Esophagus muscularis mucosa (tissue), 4 donors: ENCODE data around the gene BCL11B. TPM values are rescaled to one million over a fixed set of nuclear protein-coding genes. Genes with fewer than 3 reads are reported as not detected.

Experiments
- DNase-seq: peaks from one replicate; pipeline ENCODE4 v3.0.0-alpha.2; 2017; ENCODE audit errors: extremely low spot score
- H3K27ac ChIP-seq, 4 donors: fragments of 200-600 bp; sonication (generic); replicated peaks in 1 of 4; 1 replicate in 3 of 4; 2 replicates in 1 of 4; pipeline ENCODE4 v1.5.1; 2016 to 2019; ENCODE audit warnings: mild to moderate bottlenecking in 1 of 4
- H3K27me3 ChIP-seq, 4 donors: fragments of 200-600 bp; sonication (generic); one replicate each; pipeline versions ENCODE4 v1.5.1 to v1.6.0; 2016 to 2019
- H3K36me3 ChIP-seq, 4 donors: fragments of 200-600 bp; sonication (generic); one replicate each; pipeline ENCODE4 v1.5.1; 2016 to 2019
- H3K4me1 ChIP-seq, 4 donors: fragments of 200-600 bp; sonication (generic); one replicate each; pipeline ENCODE4 v1.5.1; 2016 to 2019
- H3K4me3 ChIP-seq, 4 donors: fragments of 200-600 bp; sonication (generic); 1 replicate in 2 of 4; 2 replicates in 2 of 4; pipeline ENCODE4 v1.5.1; 2016 to 2019; ENCODE audit warnings: mild to moderate bottlenecking in 4 of 4, moderate library complexity in 1 of 4
- H3K9me3 ChIP-seq, 4 donors: fragments of 200-600 bp; sonication (generic); 1 replicate in 3 of 4; 2 replicates in 1 of 4; pipeline ENCODE4 v1.5.1; 2016 to 2019
- EP300 ChIP-seq: sonication (generic); formaldehyde crosslinking; IDR thresholded peaks from one replicate; pipeline ENCODE4 v1.6.1; 2017; ENCODE audit warnings: antibody characterized with exemption
- POLR2A ChIP-seq: fragments of 450-650 bp; IDR thresholded peaks from one replicate; pipeline ENCODE4 v1.6.1; 2017; ENCODE audit warnings: antibody characterized with exemption, moderate library complexity, mild to moderate bottlenecking, low read depth
- POLR2AphosphoS5 ChIP-seq, 2 donors: sonication (generic); formaldehyde crosslinking; IDR thresholded peaks; one replicate each; pipeline ENCODE4 v1.6.1; 2017; ENCODE audit warnings: antibody characterized with exemption in 2 of 2
- WGBS: methylation state at CpG from one replicate; pipeline ENCODE4 v1.1.5; 2018; 5-methylcytosine and 5-hydroxymethylcytosine counted together
- intact Hi-C: fragments of 100-400 bp; cut with DNase I; formaldehyde crosslinking; loops from one replicate; pipeline ENCODE4 v1.15.1; 2023
- total RNA-seq, 4 donors: library from RNA; depleted of rRNA; stranded (reverse); fragments of >200 nt; gene quantifications; one replicate each; pipeline versions ENCODE4 v1.1.0 to v1.2.1, GENCODE V29; 2016
- TF ChIP-seq, protein P1 (sequence below), 3 experiments: fragments of 200-600 bp in 2 of 3; fragments of 450-650 bp in 1 of 3; sonication (generic) in 2 of 3; IDR thresholded peaks; one replicate each; pipeline ENCODE4 v1.5.1; 2017 to 2019; ENCODE audit warnings: antibody characterized with exemption in 3 of 3, mild to moderate bottlenecking in 2 of 3, moderate library complexity in 1 of 3

Gene BCL11B
- total RNA-seq, 4 donors from 2014 or later = 0.34 to 0.65 (median 0.46) TPM

DNA sequence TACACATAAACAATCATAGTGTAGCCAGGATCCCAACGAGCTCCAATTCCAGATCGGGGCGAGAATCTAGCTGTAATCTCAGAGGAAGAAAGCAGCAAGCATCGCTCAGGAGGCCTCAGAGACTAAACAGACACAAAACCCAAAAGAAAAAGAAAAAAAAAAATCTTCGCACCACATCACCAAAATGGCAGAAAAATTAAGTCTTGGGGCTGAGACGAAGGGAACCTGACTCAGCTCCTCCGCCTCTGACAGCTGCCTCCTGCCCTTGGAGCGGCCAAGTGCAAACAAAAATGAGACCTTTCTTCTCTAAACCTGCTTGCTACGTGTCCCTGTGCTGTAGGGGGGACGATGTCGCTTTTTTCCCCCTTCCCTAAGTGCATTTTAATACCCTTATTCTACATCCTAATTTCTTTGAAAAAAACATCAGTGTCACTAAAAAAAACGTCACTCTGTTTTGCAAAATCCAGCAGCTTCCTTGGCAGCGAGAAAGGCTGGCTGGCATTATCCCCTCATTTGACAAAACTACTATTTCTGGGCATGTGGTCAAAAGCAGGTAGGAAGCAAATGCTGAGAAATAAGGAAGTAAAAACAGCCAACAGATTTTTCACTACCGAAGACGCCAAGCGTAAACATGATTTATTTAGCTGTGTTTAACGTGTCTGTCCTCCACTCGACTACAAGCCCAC is 30.5 kb downstream of the BCL11B start:
- WGBS = 58% methylated on average over 18 of the region's 18 CpGs
- TF ChIP-seq, protein P1, sequence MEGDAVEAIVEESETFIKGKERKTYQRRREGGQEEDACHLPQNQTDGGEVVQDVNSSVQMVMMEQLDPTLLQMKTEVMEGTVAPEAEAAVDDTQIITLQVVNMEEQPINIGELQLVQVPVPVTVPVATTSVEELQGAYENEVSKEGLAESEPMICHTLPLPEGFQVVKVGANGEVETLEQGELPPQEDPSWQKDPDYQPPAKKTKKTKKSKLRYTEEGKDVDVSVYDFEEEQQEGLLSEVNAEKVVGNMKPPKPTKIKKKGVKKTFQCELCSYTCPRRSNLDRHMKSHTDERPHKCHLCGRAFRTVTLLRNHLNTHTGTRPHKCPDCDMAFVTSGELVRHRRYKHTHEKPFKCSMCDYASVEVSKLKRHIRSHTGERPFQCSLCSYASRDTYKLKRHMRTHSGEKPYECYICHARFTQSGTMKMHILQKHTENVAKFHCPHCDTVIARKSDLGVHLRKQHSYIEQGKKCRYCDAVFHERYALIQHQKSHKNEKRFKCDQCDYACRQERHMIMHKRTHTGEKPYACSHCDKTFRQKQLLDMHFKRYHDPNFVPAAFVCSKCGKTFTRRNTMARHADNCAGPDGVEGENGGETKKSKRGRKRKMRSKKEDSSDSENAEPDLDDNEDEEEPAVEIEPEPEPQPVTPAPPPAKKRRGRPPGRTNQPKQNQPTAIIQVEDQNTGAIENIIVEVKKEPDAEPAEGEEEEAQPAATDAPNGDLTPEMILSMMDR (IDR thresholded peaks at IDR 0.05) = no peak
- TF ChIP-seq POLR2AphosphoS5 (IDR thresholded peaks at IDR 0.05) (no peak), EP300 (no peak), POLR2A (no peak)
- Histone ChIP-seq H3K4me1 (peaks cover 5 to 11% (median 10%) of the 10 kb centered on the region in 4 donors), H3K9me3 (peaks cover 0 to 3% (median 0%) of the 10 kb centered on the region in 4 donors), H3K27me3 (peaks cover 0 to 48% (median 6%) of the 10 kb centered on the region in 4 donors), H3K4me3 (no peak overlapping the region), H3K36me3 (no peaks in the 10 kb centered on the region), H3K27ac (no peak overlapping the region)
- DNase-seq = no peak
- intact Hi-C loops = no loop called here

DNA sequence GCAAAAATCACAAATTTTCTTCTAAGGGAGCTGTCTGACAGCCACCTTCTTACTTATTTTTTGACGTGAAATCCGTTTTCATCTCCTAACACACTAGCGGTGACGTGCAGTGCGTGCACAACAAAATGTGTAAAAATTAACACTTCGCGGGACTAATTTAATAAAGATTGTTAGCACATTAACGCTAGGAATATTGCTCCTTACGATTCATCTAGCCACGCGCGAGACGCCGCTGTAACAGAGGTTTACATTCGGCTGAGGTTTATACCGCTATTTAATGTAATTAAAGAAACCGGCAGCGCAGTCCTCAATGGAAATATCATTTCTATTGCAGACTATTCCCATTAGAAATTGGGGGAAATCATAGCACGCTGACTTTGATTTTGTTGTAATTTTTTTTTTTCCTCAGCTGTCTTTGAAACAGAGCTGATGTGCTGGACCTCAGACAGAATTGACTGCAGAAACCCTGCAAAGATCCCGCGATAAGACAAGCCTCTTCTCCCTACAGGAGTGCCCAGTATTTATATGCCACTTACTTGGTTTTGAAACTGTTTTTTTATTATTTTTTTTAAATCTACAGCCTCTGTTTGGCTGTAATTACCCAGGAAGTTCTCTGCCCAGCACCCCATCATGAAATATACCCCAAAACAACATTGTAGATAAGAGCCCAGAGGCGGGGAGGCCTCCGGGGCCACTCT is 31.2 kb downstream of the BCL11B start:
- Histone ChIP-seq H3K4me3 (no peak overlapping the region), H3K27ac (no peak overlapping the region), H3K27me3 (peaks cover 0 to 42% (median under 1%) of the 10 kb centered on the region in 4 donors), H3K9me3 (peaks cover 0 to 10% (median 2%) of the 10 kb centered on the region in 4 donors), H3K36me3 (no peaks in the 10 kb centered on the region), H3K4me1 (peaks cover 0 to 4% (median 3%) of the 10 kb centered on the region in 4 donors)
- no peak for DNase-seq
- TF ChIP-seq POLR2AphosphoS5 (IDR thresholded peaks at IDR 0.05) = no peak
- TF ChIP-seq, protein P1 (IDR thresholded peaks at IDR 0.05) = no peak
- TF ChIP-seq POLR2A = no peak
- TF ChIP-seq EP300 = no peak
- intact Hi-C loops = no loop called here
- WGBS = 87% methylated on average over 23 of the region's 23 CpGs

DNA sequence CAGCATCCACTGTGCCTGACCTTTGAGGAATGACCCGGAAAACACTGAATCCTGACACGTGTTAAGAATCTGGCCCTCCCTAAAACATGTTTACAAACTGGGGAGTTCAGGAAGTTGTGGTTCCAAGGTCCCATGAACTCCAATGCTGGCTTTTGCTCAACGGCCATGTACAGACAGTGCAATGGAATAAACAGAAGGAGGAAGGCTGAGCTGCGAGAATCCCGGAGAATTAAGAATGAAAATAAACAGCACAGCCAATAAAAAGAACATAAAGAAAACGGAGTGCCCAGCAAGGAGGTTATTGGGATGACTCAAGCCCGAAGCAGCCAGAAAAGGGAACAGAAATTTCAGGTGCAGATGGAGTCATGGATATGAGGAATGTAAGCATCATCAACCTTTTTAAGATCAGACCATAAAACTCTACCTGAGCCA is 32.3 kb downstream of the BCL11B start:
- Histone ChIP-seq H3K27me3 (peaks cover 0 to 42% (median 0%) of the 10 kb centered on the region in 4 donors), H3K4me1 (no peaks in the 10 kb centered on the region), H3K36me3 (no peaks in the 10 kb centered on the region), H3K27ac (no peak overlapping the region), H3K4me3 (no peak overlapping the region), H3K9me3 (peaks cover 0 to 21% (median 13%) of the 10 kb centered on the region in 4 donors)
- 21% methylated on average over 7 of the region's 7 CpGs for WGBS
- no peak for DNase-seq
- intact Hi-C loops = no loop called here
- TF ChIP-seq POLR2AphosphoS5 (IDR thresholded peaks at IDR 0.05) (no peak), EP300 (no peak), POLR2A (no peak)
- TF ChIP-seq, protein P1 (IDR thresholded peaks at IDR 0.05) = no peak

DNA sequence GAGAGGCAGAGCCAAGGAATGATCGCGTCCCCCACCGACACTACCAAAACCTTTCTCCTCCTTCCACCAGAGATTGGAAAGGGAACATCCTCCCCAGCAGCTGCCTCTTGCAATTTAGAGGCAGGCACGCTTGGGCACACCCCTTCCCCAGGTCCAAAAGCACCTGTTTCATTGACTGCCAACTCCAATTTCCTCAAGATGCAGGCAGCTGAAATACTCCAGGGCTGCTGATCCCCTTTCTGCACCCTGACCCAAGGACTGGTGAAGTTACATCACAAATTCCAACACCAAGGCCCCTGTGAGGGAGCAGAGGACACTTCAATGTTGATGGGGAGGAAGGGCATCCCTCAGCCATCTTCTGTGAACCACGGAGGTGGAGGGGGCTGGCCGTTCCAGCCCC is 33.8 kb downstream of the BCL11B start:
- no peaks in the 10 kb centered on the region for H3K36me3 ChIP-seq
- H3K27ac ChIP-seq = no peak overlapping the region
- no peaks in the 10 kb centered on the region for H3K4me1 ChIP-seq
- 98% methylated on average over 4 of the region's 6 CpGs for WGBS
- H3K4me3 ChIP-seq = no peak overlapping the region
- peaks cover 0 to 32% (median 21%) of the 10 kb centered on the region in 4 donors for H3K9me3 ChIP-seq
- TF ChIP-seq EP300 = no peak
- TF ChIP-seq, protein P1 (IDR thresholded peaks at IDR 0.05) = no peak
- no peak for TF ChIP-seq POLR2A
- TF ChIP-seq POLR2AphosphoS5 (IDR thresholded peaks at IDR 0.05) = no peak
- intact Hi-C loops = no loop called here
- no peak for DNase-seq
- peaks cover 0 to 43% (median 0%) of the 10 kb centered on the region in 4 donors for H3K27me3 ChIP-seq
